A549 (cell line): ENCODE measurements around the gene ATXN1L. TPM values are rescaled to one million over a fixed set of nuclear protein-coding genes. Genes with fewer than 3 reads are reported as not detected.

Experiments used
- ATAC-seq, 2 experiments: fragments of 200-7000 bp in 1 of 2; fragments of >200 bp in 1 of 2; cut with Nextera tagmentation in 1 of 2; cut with Tn5 transposase in 1 of 2; 3 replicates each; pipeline versions ENCODE4 v1.8.0 to v1.9.1; 2018 to 2020; ENCODE audit warnings: mild to moderate bottlenecking in 1 of 2, moderate library complexity in 1 of 2
- CTCF ChIA-PET: fragments of 300-600 bp; sonication (Branson Sonifier 250); formaldehyde crosslinking; extraction: SDS; loops from one replicate; lab custom pipeline; 2021; ENCODE audit warnings: antibody characterized with exemption, inconsistent platforms; lab: Yijun Ruan, JAX
- POLR2A ChIA-PET: fragments of 350-600 bp; formaldehyde crosslinking; extraction: SDS; loops from one replicate; lab custom pipeline; 2021; ENCODE audit warnings: antibody characterized with exemption, inconsistent platforms; lab: Yijun Ruan, JAX
- DNase-seq, 2 experiments: peaks; one replicate each; pipeline versions ENCODE4 v3.0.0 to v3.0.0-alpha.2; 2011 to 2016; ENCODE audit warnings: low read depth in 1 of 2, low spot score in 1 of 2
- FAIRE-seq: peaks from 2 replicates; lab custom pipeline; 2011; peaks lifted over from hg19 to GRCh38; lab: Jason Lieb, UNC
- H3K27ac ChIP-seq, 2 experiments: fragments of >200 bp; sonication (Bioruptor Twin); formaldehyde crosslinking; 3 replicates each; pipeline ENCODE4 v1.5.1; 2016 to 2017
- H3K4me1 ChIP-seq: fragments of >200 bp; sonication (Bioruptor Twin); formaldehyde crosslinking; 3 replicates; pipeline ENCODE4 v1.6.1; 2016
- H3K4me2 ChIP-seq: fragments of >200 bp; sonication (Bioruptor Twin); formaldehyde crosslinking; 3 replicates; pipeline ENCODE4 v1.6.1; 2016
- H3K4me3 ChIP-seq: fragments of >200 bp; sonication (Bioruptor Twin); formaldehyde crosslinking; 3 replicates; pipeline ENCODE4 v1.5.1; 2016
- H3K9me3 ChIP-seq: fragments of >200 bp; sonication (Bioruptor Twin); formaldehyde crosslinking; 3 replicates; pipeline ENCODE4 v1.6.1; 2016
- BHLHE40 ChIP-seq: IDR thresholded peaks from 2 replicates; pipeline ENCODE4 v1.6.1; 2012; ENCODE audit warnings: low read depth, low read length, inconsistent platforms
- CHD4 ChIP-seq: fragments of 200-600 bp; sonication (generic); IDR thresholded peaks from 2 replicates; pipeline ENCODE4 v1.6.1; 2016; ENCODE audit warnings: antibody characterized with exemption, mild to moderate bottlenecking, borderline replicate concordance
- EP300 ChIP-seq, 2 experiments: fragments of >200 bp; sonication (Bioruptor Twin); formaldehyde crosslinking; IDR thresholded peaks; 2 replicates in 1 of 2; 3 replicates in 1 of 2; pipeline ENCODE4 v1.6.1; 2016 to 2017
- ESRRA ChIP-seq: fragments of 150-350 bp; IDR thresholded peaks from 2 replicates; pipeline ENCODE4 v1.6.1; 2014; ENCODE audit warnings: mild to moderate bottlenecking, low read length, borderline replicate concordance
- FOSB ChIP-seq: fragments of 250-450 bp; sonication (Bioruptor Pico); IDR thresholded peaks from 2 replicates; pipeline ENCODE4 v1.5.0; 2020; ENCODE audit warnings: mild to moderate bottlenecking, moderate library complexity
- FOSL2 ChIP-seq, 2 experiments: fragments of 450-650 bp in 1 of 2; fragments of >200 bp in 1 of 2; sonication (Bioruptor Twin) in 1 of 2; formaldehyde crosslinking; IDR thresholded peaks; 2 replicates each; pipeline versions ENCODE4 v1.5.0 to v1.6.1; 2016 to 2020; ENCODE audit warnings: mild to moderate bottlenecking in 1 of 2, moderate library complexity in 1 of 2
- GATA3 ChIP-seq: IDR thresholded peaks from 2 replicates; pipeline ENCODE4 v1.6.1; 2012; ENCODE audit warnings: borderline replicate concordance
- HDAC2 ChIP-seq: fragments of 200-600 bp; sonication (generic); IDR thresholded peaks from 2 replicates; pipeline ENCODE4 v1.6.1; 2016
- HEYL ChIP-seq: fragments of 250-450 bp; sonication (Bioruptor Pico); IDR thresholded peaks from 2 replicates; pipeline ENCODE4 v1.8.0; 2021; ENCODE audit warnings: mild to moderate bottlenecking, moderate library complexity
- JUN ChIP-seq, 2 experiments: fragments of >200 bp; sonication (Bioruptor Twin); formaldehyde crosslinking; IDR thresholded peaks; 2 replicates in 1 of 2; 3 replicates in 1 of 2; pipeline ENCODE4 v1.6.1; 2016 to 2017
- KDM1A ChIP-seq: fragments of 200-600 bp; sonication (generic); IDR thresholded peaks from 2 replicates; pipeline ENCODE4 v1.6.1; 2016; ENCODE audit warnings: low read depth, mild to moderate bottlenecking
- KDM5A ChIP-seq: fragments of 200-600 bp; sonication (generic); IDR thresholded peaks from 2 replicates; pipeline ENCODE4 v1.6.1; 2016; ENCODE audit warnings: antibody characterized with exemption, mild to moderate bottlenecking
- MAZ ChIP-seq: fragments of 150-350 bp; IDR thresholded peaks from 2 replicates; pipeline ENCODE4 v1.6.1; 2014; ENCODE audit warnings: antibody characterized with exemption, low read depth, low read length, borderline replicate concordance
- MYC ChIP-seq: IDR thresholded peaks from 2 replicates; pipeline ENCODE4 v1.6.1; 2012; ENCODE audit warnings: mild to moderate bottlenecking, inconsistent platforms, low read length, improper control_type of control experiment, borderline replicate concordance
- PHF8 ChIP-seq: fragments of 200-600 bp; sonication (generic); IDR thresholded peaks from 2 replicates; pipeline ENCODE4 v1.6.1; 2016; ENCODE audit warnings: low read depth, mild to moderate bottlenecking, antibody characterized with exemption, moderate library complexity, borderline replicate concordance
- POLR2A ChIP-seq: IDR thresholded peaks from 2 replicates; pipeline ENCODE4 v1.6.1; 2012; ENCODE audit warnings: mild to moderate bottlenecking, low read length
- RAD21 ChIP-seq, 2 experiments: fragments of >200 bp in 1 of 2; sonication (Bioruptor Twin) in 1 of 2; formaldehyde crosslinking in 1 of 2; IDR thresholded peaks in 1 of 2; conservative IDR thresholded peaks in 1 of 2; 2 replicates in 1 of 2; 3 replicates in 1 of 2; pipeline ENCODE4 v1.6.1; 2012 to 2018; ENCODE audit warnings: inconsistent platforms in 1 of 2
- RARB ChIP-seq: fragments of 250-450 bp; sonication (Bioruptor Pico); IDR thresholded peaks from 2 replicates; pipeline ENCODE4 v1.8.0; 2021; ENCODE audit warnings: mild to moderate bottlenecking, moderate library complexity
- RCOR1 ChIP-seq: fragments of 150-350 bp; IDR thresholded peaks from 2 replicates; pipeline ENCODE4 v1.6.1; 2014; ENCODE audit warnings: antibody characterized with exemption, low read length, low read depth
- SREBF2 ChIP-seq: fragments of 450-650 bp; IDR thresholded peaks from 2 replicates; pipeline ENCODE4 v1.6.1; 2014; ENCODE audit warnings: mild to moderate bottlenecking, moderate library complexity
- USF2 ChIP-seq: fragments of 450-650 bp; IDR thresholded peaks from 2 replicates; pipeline ENCODE4 v1.6.1; 2014; ENCODE audit warnings: antibody characterized with exemption
- ZC3H11A ChIP-seq: fragments of 450-650 bp; IDR thresholded peaks from 2 replicates; pipeline ENCODE4 v1.6.1; 2014; ENCODE audit warnings: antibody characterized with exemption, mild to moderate bottlenecking
- ZFP36 ChIP-seq: fragments of 450-650 bp; IDR thresholded peaks from 2 replicates; pipeline ENCODE4 v1.6.1; 2014; ENCODE audit warnings: borderline replicate concordance; ENCODE audit not compliant: partially characterized antibody
- WGBS: methylation state at CpG from one replicate; pipeline ENCODE4 v1.1.6; 2017; ENCODE audit errors: missing lambda C conversion rate; 5-methylcytosine and 5-hydroxymethylcytosine counted together
- polyA plus RNA-seq, 4 experiments: library from polyadenylated mRNA; depleted of rRNA in 3 of 4; stranded (reverse); fragments of >200 nt; fragmentation: RNase III in 1 of 4; extraction: RNeasy Plus Mini Kit Qiagen cat#74134 plus additional on column Dnase treatment in 1 of 4; gene quantifications; 2 replicates in 3 of 4; 3 replicates in 1 of 4; pipeline ENCODE4 v1.2.3, GENCODE V29; 2011 to 2017
- TF ChIP-seq, protein P1 (sequence below): fragments of 250-450 bp; sonication (Bioruptor Pico); IDR thresholded peaks from 2 replicates; pipeline ENCODE4 v1.5.0; 2021; ENCODE audit warnings: mild to moderate bottlenecking, moderate library complexity, borderline replicate concordance

Gene ATXN1L
- polyA plus RNA-seq, 2 of the 4 experiments (the other 2 are of a cell fraction): 16.9 to 17.4 TPM

GRCh38 chr16:71848622-71849021, 2.8 kb downstream of the ATXN1L start:
- TF ChIP-seq USF2 (no peak), HDAC2 (no peak), CHD4 (no peak), SREBF2 (no peak), RCOR1 (no peak), MYC (no peak), FOSL2 (IDR thresholded peaks at IDR 0.05) (no peak), FOSL2 (CRISPR knock-in tag; IDR thresholded peaks at IDR 0.05) (no peak), BHLHE40 (no peak), ESRRA (no peak), ZC3H11A (no peak), GATA3 (no peak), POLR2A (no peak), RAD21 (conservative IDR thresholded peaks at IDR 0.05 in 1 of 2, IDR thresholded peaks at IDR 0.05 in 1 of 2) (no peak), KDM1A (no peak)
- H3K9me3 ChIP-seq: no peaks in the 10 kb centered on the region
- DNase-seq (no peak), FAIRE-seq (no peak), ATAC-seq (no peak)
- POLR2A ChIA-PET: no interaction called here
- H3K4me3 ChIP-seq: no peak overlapping the region
- H3K4me1 ChIP-seq: peaks cover 7% of the 10 kb centered on the region
- CTCF ChIA-PET: interaction anchor here (2.4 kb wide), 1 partner anchor 34 kb away, joined by 11 read pairs; no protein-coding TSS in a partner anchor
- WGBS: 91% methylated on average over 6 of the region's 6 CpGs
- no peak overlapping the region for H3K27ac ChIP-seq
- no peak overlapping the region for H3K4me2 ChIP-seq

GRCh38 chr16:71851746-71852145, 6.0 kb downstream of the ATXN1L start:
- POLR2A ChIA-PET: no interaction called here
- CTCF ChIA-PET: interaction anchor here (1.1 to 2.2 kb wide), 3 partner anchors 31 to 110 kb away, joined by 3 to 10 read pairs (median 9); no protein-coding TSS in a partner anchor
- no peak for TF ChIP-seq HEYL (CRISPR knock-in tag)
- no peak for TF ChIP-seq RCOR1
- no peak for TF ChIP-seq MAZ
- TF ChIP-seq ZFP36: no peak
- TF ChIP-seq EP300 (IDR thresholded peaks at IDR 0.05): no peak
- TF ChIP-seq RARB (CRISPR knock-in tag): no peak
- TF ChIP-seq KDM1A: no peak
- no peak for TF ChIP-seq USF2
- TF ChIP-seq JUN (IDR thresholded peaks at IDR 0.05): no peak
- no peak for TF ChIP-seq PHF8
- TF ChIP-seq FOSB (CRISPR knock-in tag): no peak
- no peak for TF ChIP-seq KDM5A
- TF ChIP-seq, protein P1, sequence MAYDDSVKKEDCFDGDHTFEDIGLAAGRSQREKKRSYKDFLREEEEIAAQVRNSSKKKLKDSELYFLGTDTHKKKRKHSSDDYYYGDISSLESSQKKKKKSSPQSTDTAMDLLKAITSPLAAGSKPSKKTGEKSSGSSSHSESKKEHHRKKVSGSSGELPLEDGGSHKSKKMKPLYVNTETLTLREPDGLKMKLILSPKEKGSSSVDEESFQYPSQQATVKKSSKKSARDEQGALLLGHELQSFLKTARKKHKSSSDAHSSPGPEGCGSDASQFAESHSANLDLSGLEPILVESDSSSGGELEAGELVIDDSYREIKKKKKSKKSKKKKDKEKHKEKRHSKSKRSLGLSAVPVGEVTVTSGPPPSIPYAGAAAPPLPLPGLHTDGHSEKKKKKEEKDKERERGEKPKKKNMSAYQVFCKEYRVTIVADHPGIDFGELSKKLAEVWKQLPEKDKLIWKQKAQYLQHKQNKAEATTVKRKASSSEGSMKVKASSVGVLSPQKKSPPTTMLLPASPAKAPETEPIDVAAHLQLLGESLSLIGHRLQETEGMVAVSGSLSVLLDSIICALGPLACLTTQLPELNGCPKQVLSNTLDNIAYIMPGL: no peak
- TF ChIP-seq POLR2A: no peak
- TF ChIP-seq HDAC2: no peak
- Histone ChIP-seq H3K27ac (no peak overlapping the region), H3K4me3 (no peak overlapping the region), H3K4me1 (peaks cover 6% of the 10 kb centered on the region), H3K9me3 (no peaks in the 10 kb centered on the region), H3K4me2 (no peak overlapping the region)
- FAIRE-seq: no peak
- WGBS: 95% methylated on average over 8 of the region's 8 CpGs
- no peak; a peak in 1 of 6 replicates for ATAC-seq
- DNase-seq: no peak
